ENCODE data around the gene LRIG3. TPM values are rescaled to one million over a fixed set of nuclear protein-coding genes. Genes with fewer than 3 reads are reported as not detected.

LRIG3 gene
- total RNA-seq, 6 experiments from 2014 or later: 6.1 to 11.0 (median 6.8) TPM

GRCh38 chr12:58942345-58942744 is 22.0 kb upstream of the LRIG3 start:
- no peaks in the 10 kb centered on the region for H3K36me3 Mint-ChIP-seq (ENCODE audit: low read depth)
- TF ChIP-seq CTCF (IDR thresholded peaks at IDR 0.05): no peak
- H3K27me3 Mint-ChIP-seq (ENCODE audit: insufficient read depth): peaks cover 1% of the 10 kb centered on the region; the same call in 1 of the 2 replicates
- no peak for DNase-seq
- H3K4me1 Mint-ChIP-seq (ENCODE audit: low read depth): no peaks in the 10 kb centered on the region
- H3K27ac Mint-ChIP-seq: no peak overlapping the region
- no peaks in the 10 kb centered on the region; the same call in 1 of the 2 replicates for H3K9me3 Mint-ChIP-seq
- H3K4me3 Mint-ChIP-seq: no peak overlapping the region

- no peaks in the 10 kb centered on the region for H3K36me3 Mint-ChIP-seq (ENCODE audit: low read depth)
- H3K4me3 Mint-ChIP-seq: no peak overlapping the region
- no peak overlapping the region for H3K27ac Mint-ChIP-seq
- H3K9me3 Mint-ChIP-seq: no peaks in the 10 kb centered on the region
- no peaks in the 10 kb centered on the region for H3K4me1 Mint-ChIP-seq (ENCODE audit: low read depth)
- H3K27me3 Mint-ChIP-seq (ENCODE audit: insufficient read depth): no peaks in the 10 kb centered on the region
- no peak for DNase-seq
- no peak for TF ChIP-seq CTCF (IDR thresholded peaks at IDR 0.05)
Observed at GRCh38 chr12:58939399-58940100, 19.2 kb upstream of the LRIG3 start.

- no peak for DNase-seq
- no peaks in the 10 kb centered on the region for H3K36me3 Mint-ChIP-seq (ENCODE audit: low read depth)
- H3K27ac Mint-ChIP-seq: no peak overlapping the region
- H3K4me3 Mint-ChIP-seq: no peak overlapping the region
- no peaks in the 10 kb centered on the region for H3K27me3 Mint-ChIP-seq (ENCODE audit: insufficient read depth)
- TF ChIP-seq CTCF (IDR thresholded peaks at IDR 0.05): no peak
- H3K9me3 Mint-ChIP-seq: no peaks in the 10 kb centered on the region
- no peaks in the 10 kb centered on the region for H3K4me1 Mint-ChIP-seq (ENCODE audit: low read depth)
Observed at GRCh38 chr12:58938440-58938839, 18.1 kb upstream of the LRIG3 start.

DNA sequence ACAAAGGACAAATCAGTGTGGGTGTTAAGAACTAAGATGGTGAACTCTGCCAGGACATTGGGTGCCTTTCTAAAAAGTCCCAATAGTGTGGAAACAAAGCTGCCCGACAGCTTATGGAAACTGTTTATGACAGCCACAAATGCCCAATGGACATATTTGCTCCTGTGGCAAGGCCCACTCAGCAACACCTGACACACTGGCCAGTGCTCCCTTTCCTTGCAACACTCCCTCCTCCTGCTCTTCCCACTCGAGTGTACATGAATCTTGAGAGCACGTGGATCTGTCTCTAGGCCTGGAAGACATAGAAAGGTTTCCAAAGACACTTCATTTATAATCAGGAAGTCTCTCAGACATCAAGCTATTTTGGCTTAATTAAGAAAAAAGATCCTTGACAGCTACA is 14.2 kb upstream of the LRIG3 start:
- Mint-ChIP-seq H3K4me1 (ENCODE audit: low read depth) (peaks cover 14% of the 10 kb centered on the region), H3K36me3 (ENCODE audit: low read depth) (no peaks in the 10 kb centered on the region), H3K9me3 (no peaks in the 10 kb centered on the region), H3K4me3 (no peak overlapping the region), H3K27ac (no peak overlapping the region), H3K27me3 (ENCODE audit: insufficient read depth) (peaks cover 2% of the 10 kb centered on the region; the same call in 1 of the 2 replicates)
- TF ChIP-seq CTCF (IDR thresholded peaks at IDR 0.05): no peak
- no peak for DNase-seq

- no peaks in the 10 kb centered on the region for H3K9me3 Mint-ChIP-seq
- DNase-seq: no peak
Observed at GRCh38 chr12:58932806-58933681, 12.7 kb upstream of the LRIG3 start.

More at GRCh38 chr12:58932806-58933681, 12.7 kb upstream of the LRIG3 start:
- Mint-ChIP-seq H3K4me1 (ENCODE audit: low read depth) (peaks cover 14% of the 10 kb centered on the region), H3K27me3 (ENCODE audit: insufficient read depth) (peaks cover 2% of the 10 kb centered on the region; the same call in 1 of the 2 replicates), H3K27ac (no peak overlapping the region), H3K36me3 (ENCODE audit: low read depth) (no peaks in the 10 kb centered on the region), H3K4me3 (no peak overlapping the region)
- TF ChIP-seq CTCF (IDR thresholded peaks at IDR 0.05): no peak

All from HFFc6 (cell line).